Measurements from ENCODE around the gene PFN3. TPM values are rescaled to one million over a fixed set of nuclear protein-coding genes. Genes with fewer than 3 reads are reported as not detected.
"Not testable (repeated sequence)": the region's sequence is repeated elsewhere in the genome, so short reads cannot be mapped to it uniquely, and the experiment has no call there.

PFN3 gene
- polyA plus RNA-seq, 1 of the 3 experiments (the other 2 are of a cell fraction), result not detected

- TF ChIP-seq TAF1 (IDR thresholded peaks at IDR 0.05; ENCODE audit: borderline replicate concordance, low read depth, low read length) (no peak), CHD2 (IDR thresholded peaks at IDR 0.05; ENCODE audit: low read length, partially characterized antibody) (no peak), GATA2 (CRISPR knock-in tag; IDR thresholded peaks at IDR 0.05) (no peak), IRF3 (IDR thresholded peaks at IDR 0.05; ENCODE audit: low read depth, low read length) (no peak), RFX5 (IDR thresholded peaks at IDR 0.05; ENCODE audit: low read length) (no peak), FOXJ3 (CRISPR knock-in tag; IDR thresholded peaks at IDR 0.05) (no peak), YY1 (IDR thresholded peaks at IDR 0.05; ENCODE audit: low read depth) (no peak)
Measured at GRCh38 chr5:177376107-177376506, 24.4 kb downstream of the PFN3 start (continued).

- H3K9ac ChIP-seq; H3K4me2 ChIP-seq; H3F3A ChIP-seq (replicated peaks; ENCODE audit: insufficient read depth); H3K27ac ChIP-seq (ENCODE audit: low read depth in 2 of 2, low read length in 1 of 2); H3K9me3 ChIP-seq; POLR2A ChIA-PET; H2AFZ ChIP-seq (ENCODE audit: low read depth); DNase-seq; H3K9me2 ChIP-seq; H3K4me3 ChIP-seq (ENCODE audit: low read depth in 2 of 2, low read length in 1 of 2); H3K36me3 ChIP-seq (replicated peaks in 1 of 2; ENCODE audit: control insufficient read depth in 1 of 2, insufficient read depth in 2 of 2, low read length in 1 of 2); H4K20me1 ChIP-seq (ENCODE audit: insufficient read depth); H3K27me3 ChIP-seq (ENCODE audit: insufficient read depth); H3K4me1 ChIP-seq (ENCODE audit: control insufficient read depth in 1 of 2, insufficient read depth in 2 of 2, low read depth in 1 of 2, low read length in 1 of 2); H3K79me2 ChIP-seq (ENCODE audit: insufficient read depth): not testable (repeated sequence)
- CTCF ChIA-PET, result interaction anchor here (0.8 to 7.9 kb wide), 2 partner anchors 14 to 68 kb away, joined by 3 to 58 read pairs; no protein-coding TSS in a partner anchor
- 70% methylated on average over 5 of the region's 5 CpGs for WGBS (ENCODE audit: low lambda C conversion rate)
Measured at GRCh38 chr5:177375516-177375915, 24.9 kb downstream of the PFN3 start.

DNA sequence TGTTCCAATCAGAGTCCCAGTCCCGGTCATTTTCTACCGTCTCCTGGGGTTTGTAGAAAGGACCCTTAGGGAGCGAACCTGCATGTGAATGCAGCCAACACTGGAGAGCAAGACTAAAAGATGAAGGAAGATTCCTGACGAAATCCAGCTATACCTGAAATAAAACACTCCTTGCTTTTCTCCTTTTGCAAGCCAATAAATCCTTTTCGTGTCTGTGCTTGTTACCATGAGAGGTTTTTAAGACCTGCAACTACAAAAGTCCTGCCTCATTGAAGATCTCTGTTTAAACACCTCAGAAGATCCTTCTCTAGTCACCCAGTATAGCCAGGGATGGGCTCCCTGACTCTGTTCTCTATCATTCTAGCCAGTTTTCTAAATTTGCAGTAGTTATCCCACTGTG is 26.2 kb downstream of the PFN3 start:
- H3K9me2 ChIP-seq, result no peaks in the 10 kb centered on the region
- 86% methylated on average over 5 of the region's 5 CpGs for WGBS (ENCODE audit: low lambda C conversion rate)
- H3K79me2 ChIP-seq (ENCODE audit: insufficient read depth), result no peaks in the 10 kb centered on the region
- DNase-seq, result no peak
- ChIA-PET CTCF (interaction anchor here (0.9 to 4.9 kb wide), 3 partner anchors 15 to 127 kb away, joined by 3 to 47 read pairs (median 6); no protein-coding TSS in a partner anchor), POLR2A (no interaction called here)
- H3K4me2 ChIP-seq, result no peak overlapping the region
- H3K9me3 ChIP-seq, result no peaks in the 10 kb centered on the region
- no peaks in the 10 kb centered on the region for H3K27me3 ChIP-seq (ENCODE audit: insufficient read depth)
- H3K9ac ChIP-seq, result no peak overlapping the region
- H3K36me3 ChIP-seq (replicated peaks in 1 of 2; ENCODE audit: control insufficient read depth in 1 of 2, insufficient read depth in 2 of 2, low read length in 1 of 2), result no peaks in the 10 kb centered on the region
- no peak overlapping the region for H3K4me3 ChIP-seq (ENCODE audit: low read depth in 2 of 2, low read length in 1 of 2)
- no peaks in the 10 kb centered on the region for H4K20me1 ChIP-seq (ENCODE audit: insufficient read depth)
- TF ChIP-seq RFX5 (IDR thresholded peaks at IDR 0.05; ENCODE audit: low read length), result no peak
- TF ChIP-seq, protein P1, sequence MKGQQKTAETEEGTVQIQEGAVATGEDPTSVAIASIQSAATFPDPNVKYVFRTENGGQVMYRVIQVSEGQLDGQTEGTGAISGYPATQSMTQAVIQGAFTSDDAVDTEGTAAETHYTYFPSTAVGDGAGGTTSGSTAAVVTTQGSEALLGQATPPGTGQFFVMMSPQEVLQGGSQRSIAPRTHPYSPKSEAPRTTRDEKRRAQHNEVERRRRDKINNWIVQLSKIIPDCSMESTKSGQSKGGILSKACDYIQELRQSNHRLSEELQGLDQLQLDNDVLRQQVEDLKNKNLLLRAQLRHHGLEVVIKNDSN (IDR thresholded peaks at IDR 0.05; ENCODE audit: borderline replicate concordance, low read depth), result no peak
- no peak for TF ChIP-seq CHD2 (IDR thresholded peaks at IDR 0.05; ENCODE audit: low read length, partially characterized antibody)
- no peak overlapping the region for H2AFZ ChIP-seq (ENCODE audit: low read depth)
- peaks cover 0 to 9% of the 10 kb centered on the region in 2 experiments; a peak in 1 of 4 replicates for H3K4me1 ChIP-seq (ENCODE audit: control insufficient read depth in 1 of 2, insufficient read depth in 2 of 2, low read depth in 1 of 2, low read length in 1 of 2)
- peaks cover 6% of the 10 kb centered on the region for H3F3A ChIP-seq (replicated peaks; ENCODE audit: insufficient read depth)
- H3K27ac ChIP-seq (ENCODE audit: low read depth in 2 of 2, low read length in 1 of 2), result no peak overlapping the region
